ENCODE results near the gene DSPP. TPM values are rescaled to one million over a fixed set of nuclear protein-coding genes. Genes with fewer than 3 reads are reported as not detected.
"Not testable (repeated sequence)": the region's sequence is repeated elsewhere in the genome, so short reads cannot be mapped to it uniquely, and the experiment has no call there.

DSPP gene
- total RNA-seq, 2 experiments from 2014 or later, result not detected

- CTCF ChIA-PET (ENCODE audit: unreplicated experiment), result no interaction called here
These were observed 38.0 kb upstream of the DSPP start for GRCh38 chr4:87570290-87570805.

DNA sequence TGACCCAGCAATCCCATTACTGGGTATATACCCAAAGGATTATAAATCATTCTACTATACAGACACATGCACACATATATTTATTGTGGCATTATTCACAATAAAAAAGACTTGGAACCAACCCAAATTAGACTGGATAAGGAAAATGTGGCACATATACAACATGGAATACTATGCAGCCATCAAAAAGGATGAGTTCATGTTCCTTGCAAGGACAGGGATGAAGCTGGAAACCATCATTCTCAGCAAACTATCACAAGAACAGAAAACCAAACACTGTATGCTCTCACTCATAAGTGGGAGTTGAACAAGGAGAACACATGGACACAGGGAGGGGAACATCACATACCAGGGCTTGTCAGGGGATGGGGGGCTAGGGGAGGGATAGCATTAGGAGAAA lies 34.0 kb upstream of the DSPP start:
- H3K4me3 ChIP-seq (ENCODE audit: low read depth, low read length, poor library complexity, severe bottlenecking); H3K36me3 ChIP-seq (ENCODE audit: insufficient read depth, low read length); BruUV-seq (replicated peaks); intact Hi-C loops (cut with micrococcal nuclease; ENCODE audit: unreplicated experiment); H2AFZ ChIP-seq (ENCODE audit: low read length); CTCF ChIA-PET (ENCODE audit: unreplicated experiment); DNase-seq (ENCODE audit: low spot score); H3K27ac ChIP-seq (ENCODE audit: low read depth, low read length, poor library complexity, severe bottlenecking); POLR2A ChIA-PET; H3K4me1 ChIP-seq (ENCODE audit: insufficient read depth, low read length, poor library complexity, severe bottlenecking); H3K9me2 ChIP-seq (ENCODE audit: insufficient read depth, low read length); H3K9me3 ChIP-seq (ENCODE audit: low read length); H3K79me2 ChIP-seq (ENCODE audit: insufficient read depth, low read depth, low read length); H3K4me2 ChIP-seq (ENCODE audit: low read length); H4K20me1 ChIP-seq (ENCODE audit: insufficient read depth, low read length): not testable (repeated sequence)

More at GRCh38 chr4:87570290-87570805, 38.0 kb upstream of the DSPP start:
- intact Hi-C loops (cut with micrococcal nuclease; ENCODE audit: unreplicated experiment), result no loop called here
- H3K36me3 ChIP-seq (ENCODE audit: insufficient read depth, low read length), result no peaks in the 10 kb centered on the region
- TF ChIP-seq EZH2phosphoT487 (IDR thresholded peaks at IDR 0.05; ENCODE audit: borderline replicate concordance, low read depth, low read length) (no peak), CTCF (conservative IDR thresholded peaks at IDR 0.05; ENCODE audit: low read length) (no peak)
- H2AFZ ChIP-seq (ENCODE audit: low read length), result no peak overlapping the region
- H3K79me2 ChIP-seq (ENCODE audit: insufficient read depth, low read depth, low read length), result no peaks in the 10 kb centered on the region
- DNase-seq (ENCODE audit: low spot score), result no peak
- no peak overlapping the region for H3K27ac ChIP-seq (ENCODE audit: low read depth, low read length, poor library complexity, severe bottlenecking)
- H3K4me1 ChIP-seq (ENCODE audit: insufficient read depth, low read length, poor library complexity, severe bottlenecking), result no peaks in the 10 kb centered on the region
- H3K9me2 ChIP-seq (ENCODE audit: insufficient read depth, low read length), result no peaks in the 10 kb centered on the region
- no peaks in the 10 kb centered on the region for H3K9me3 ChIP-seq (ENCODE audit: low read length)
- no TSS peak for BruUV-seq (replicated peaks)
- POLR2A ChIA-PET, result no interaction called here
- no peaks in the 10 kb centered on the region for H4K20me1 ChIP-seq (ENCODE audit: insufficient read depth, low read length)
- H3K4me2 ChIP-seq (ENCODE audit: low read length), result no peak overlapping the region
- H3K4me3 ChIP-seq (ENCODE audit: low read depth, low read length, poor library complexity, severe bottlenecking), result no peak overlapping the region

GRCh38 chr4:87574996-87575395 lies 33.3 kb upstream of the DSPP start:
- Histone ChIP-seq H3K9me3 (ENCODE audit: low read length) (no peaks in the 10 kb centered on the region), H3K27ac (ENCODE audit: low read depth, low read length, poor library complexity, severe bottlenecking) (no peak overlapping the region), H3K4me2 (ENCODE audit: low read length) (no peak overlapping the region), H4K20me1 (ENCODE audit: insufficient read depth, low read length) (no peaks in the 10 kb centered on the region), H3K36me3 (ENCODE audit: insufficient read depth, low read length) (no peaks in the 10 kb centered on the region), H2AFZ (ENCODE audit: low read length) (no peak overlapping the region), H3K79me2 (ENCODE audit: insufficient read depth, low read depth, low read length) (no peaks in the 10 kb centered on the region), H3K4me1 (ENCODE audit: insufficient read depth, low read length, poor library complexity, severe bottlenecking) (no peaks in the 10 kb centered on the region), H3K4me3 (ENCODE audit: low read depth, low read length, poor library complexity, severe bottlenecking) (no peak overlapping the region), H3K9me2 (ENCODE audit: insufficient read depth, low read length) (no peaks in the 10 kb centered on the region)
- POLR2A ChIA-PET, result no interaction called here
- intact Hi-C loops (cut with micrococcal nuclease; ENCODE audit: unreplicated experiment), result no loop called here
- no TSS peak for BruUV-seq (replicated peaks)
- CTCF ChIA-PET (ENCODE audit: unreplicated experiment), result no interaction called here
- TF ChIP-seq EZH2phosphoT487 (IDR thresholded peaks at IDR 0.05; ENCODE audit: borderline replicate concordance, low read depth, low read length) (no peak), CTCF (conservative IDR thresholded peaks at IDR 0.05; ENCODE audit: low read length) (no peak)
- no peak for DNase-seq (ENCODE audit: low spot score)

All from OCI-LY7 (cell line).